GM21367 (cell line): ENCODE data around the gene ACTG2.
"Not testable (repeated sequence)": the region's sequence is repeated elsewhere in the genome, so short reads cannot be mapped to it uniquely, and the experiment has no call there.

Experiments
- ATAC-seq: cut with Tn5 transposase; IDR thresholded peaks from one replicate; pipeline ENCODE4 v1.9.1; 2021; ENCODE audit not compliant: unreplicated experiment

ACTG2 gene

DNA sequence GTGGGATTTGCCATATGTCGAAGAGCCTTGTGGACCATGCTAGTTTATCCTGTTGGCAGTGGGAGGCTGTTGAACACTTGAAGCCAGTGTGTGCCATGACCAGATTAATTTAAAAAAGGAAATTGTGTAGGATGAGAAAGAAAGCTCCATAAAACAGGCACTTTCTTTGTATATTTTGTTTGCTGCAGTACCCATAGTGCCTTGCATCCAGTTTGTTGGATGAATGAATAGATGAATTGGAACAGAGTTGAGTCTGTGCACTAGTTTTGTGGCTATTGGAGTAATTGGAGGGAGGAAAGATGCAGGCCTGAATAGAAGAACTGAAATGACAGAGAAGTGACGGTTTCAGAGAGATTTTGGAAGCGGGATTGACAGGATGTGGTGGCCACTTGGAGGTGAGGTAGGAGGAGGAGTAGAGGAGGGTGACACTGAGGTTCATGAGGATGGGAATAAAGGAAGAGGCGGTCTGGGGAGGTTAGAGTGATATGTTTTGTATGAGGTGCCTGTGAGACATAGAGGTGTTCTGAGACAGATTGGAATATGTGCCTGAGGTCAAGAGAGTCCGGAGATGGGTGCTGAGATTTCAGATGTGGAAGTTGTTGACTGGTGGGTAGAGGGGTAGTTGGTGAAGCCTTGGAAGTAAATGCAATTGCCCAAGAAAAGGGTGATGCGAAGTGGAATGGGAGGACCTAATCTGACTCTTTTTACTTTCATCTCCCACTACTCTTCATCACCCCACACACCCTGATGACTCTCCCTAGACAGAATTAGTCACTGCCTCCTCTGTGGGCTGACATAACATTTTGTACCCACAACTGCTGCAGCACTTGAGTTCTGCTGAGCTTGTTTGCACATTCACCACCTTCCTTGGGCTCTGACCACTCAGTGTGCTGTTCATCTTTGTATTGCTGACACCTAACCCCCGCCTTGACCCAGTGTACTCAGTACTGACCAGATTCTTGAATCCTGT, 39.0 kb downstream of the ACTG2 start:
- no peak for ATAC-seq

DNA sequence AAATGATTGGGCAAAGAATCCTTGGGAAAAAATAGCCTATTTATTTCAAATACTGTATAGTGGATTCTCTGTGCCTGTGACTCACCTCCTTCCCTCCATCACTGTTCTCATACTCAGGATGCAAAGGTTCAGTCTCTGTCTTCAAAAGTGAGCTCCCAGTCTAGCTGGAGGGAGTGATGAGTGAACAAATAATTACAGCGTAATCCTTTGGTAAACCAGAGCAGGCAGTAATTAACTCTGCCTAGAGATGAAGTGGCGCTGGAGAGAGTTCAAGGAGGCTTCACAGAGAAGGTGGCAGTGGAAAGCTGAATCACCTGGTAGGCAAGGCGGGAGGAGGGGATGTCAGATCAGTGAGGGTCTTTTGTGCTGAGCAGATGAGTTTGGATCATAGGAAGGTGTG, 40.4 kb downstream of the ACTG2 start:
- ATAC-seq, result no peak

DNA sequence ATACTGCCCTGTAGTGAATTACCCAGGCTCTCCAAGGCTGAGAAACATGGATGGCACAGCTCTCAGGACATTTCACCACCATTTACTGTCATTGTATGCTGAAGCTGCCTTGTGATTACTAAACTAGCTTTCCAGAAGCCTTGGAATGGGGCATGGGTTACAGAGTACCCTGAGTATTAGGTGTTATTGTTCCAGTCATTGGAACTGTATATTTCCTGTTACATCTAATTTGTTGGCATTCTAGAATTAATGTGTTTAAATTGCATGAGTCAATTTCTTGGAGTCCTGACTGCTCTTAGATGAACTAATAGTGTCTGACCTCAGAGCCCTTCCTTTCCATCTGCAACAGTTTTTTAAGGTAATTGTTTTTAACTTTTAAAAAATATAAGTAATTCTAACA, 42.8 kb downstream of the ACTG2 start:
- ATAC-seq, result no peak

DNA sequence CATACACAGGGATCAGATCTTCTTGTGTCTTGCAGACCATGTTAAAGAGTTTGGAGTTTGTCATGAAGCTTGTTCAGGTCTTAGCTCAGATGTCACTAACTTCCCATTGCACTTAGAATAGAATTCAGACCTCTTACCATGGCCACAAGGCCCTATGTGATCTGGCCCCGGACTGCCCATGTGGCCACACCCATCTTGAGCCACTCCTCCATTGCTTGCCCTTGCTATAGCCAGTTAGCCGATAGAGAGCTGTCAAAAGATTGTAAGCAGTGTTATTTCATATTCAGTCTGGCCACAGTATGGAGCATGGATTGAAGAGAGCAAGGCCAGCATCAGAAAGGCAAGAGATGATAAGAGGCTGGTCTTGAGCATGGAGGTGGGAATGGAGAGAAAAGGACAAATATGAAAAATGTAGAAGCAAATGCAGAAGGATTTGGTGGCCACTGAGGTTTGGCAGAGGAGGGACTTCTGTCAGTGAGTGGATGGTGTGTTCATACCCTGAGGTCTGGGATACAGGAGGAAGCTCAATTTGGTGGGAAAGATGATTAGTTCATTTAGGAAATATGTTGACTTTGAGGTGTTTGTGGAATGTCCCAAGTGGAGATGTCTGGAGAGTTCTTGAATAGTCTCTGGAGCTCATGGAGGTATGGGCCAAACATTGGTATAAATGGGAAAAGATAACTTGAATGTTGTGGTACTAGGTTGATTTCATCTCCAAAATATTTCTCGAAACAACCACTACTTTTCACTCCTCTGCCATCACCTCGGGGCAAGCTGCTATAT, 44.5 kb downstream of the ACTG2 start:
- ATAC-seq, result no peak

DNA sequence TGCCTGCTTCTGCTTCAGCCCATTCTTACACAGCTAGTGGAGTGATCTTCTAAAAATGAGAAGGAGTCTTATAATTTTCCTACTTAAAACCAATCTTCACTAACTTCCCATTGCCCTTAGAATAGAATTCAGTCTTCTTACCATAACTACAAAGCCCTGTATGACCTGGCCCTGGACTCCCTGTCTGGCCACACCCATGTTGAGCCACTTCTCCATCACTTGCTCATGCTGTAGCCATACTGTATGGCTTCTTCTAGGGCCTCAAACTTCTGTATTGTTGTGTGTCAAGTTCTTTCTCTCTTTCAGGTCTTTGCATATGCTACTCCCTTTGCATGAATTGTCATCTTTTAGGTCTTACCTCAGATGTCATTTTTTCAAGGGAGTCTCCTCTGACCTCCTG, 45.1 kb downstream of the ACTG2 start:
- no peak for ATAC-seq

DNA sequence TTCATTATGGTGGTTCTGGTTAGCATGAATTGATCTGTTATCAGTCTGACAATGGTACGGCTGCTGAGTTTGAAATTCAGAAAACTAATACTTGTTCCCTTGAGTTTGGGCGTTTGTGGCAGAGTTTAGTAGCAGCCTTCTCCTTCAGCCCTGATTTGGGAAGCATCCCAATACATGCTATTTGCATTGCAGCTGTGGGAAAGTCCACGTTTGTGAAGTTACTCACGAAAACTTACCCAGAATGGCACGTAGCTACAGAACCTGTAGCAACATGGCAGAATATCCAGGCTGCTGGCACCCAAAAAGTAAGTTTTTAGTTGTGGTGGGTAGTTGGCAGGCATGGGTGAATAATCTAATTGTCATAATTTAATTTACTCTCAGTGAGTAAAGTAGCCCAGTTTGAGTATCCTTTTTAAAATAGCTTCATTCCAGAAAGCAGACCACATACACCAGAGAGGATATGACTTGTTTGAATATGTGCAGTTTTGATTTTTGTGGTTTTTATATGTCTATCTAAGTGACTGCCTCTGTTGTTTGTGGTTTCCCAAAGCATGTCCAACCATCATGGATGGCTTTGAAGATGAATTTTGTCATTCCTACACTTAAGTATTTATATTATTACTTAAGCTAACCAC, 46.0 kb downstream of the ACTG2 start:
- no peak for ATAC-seq

DNA sequence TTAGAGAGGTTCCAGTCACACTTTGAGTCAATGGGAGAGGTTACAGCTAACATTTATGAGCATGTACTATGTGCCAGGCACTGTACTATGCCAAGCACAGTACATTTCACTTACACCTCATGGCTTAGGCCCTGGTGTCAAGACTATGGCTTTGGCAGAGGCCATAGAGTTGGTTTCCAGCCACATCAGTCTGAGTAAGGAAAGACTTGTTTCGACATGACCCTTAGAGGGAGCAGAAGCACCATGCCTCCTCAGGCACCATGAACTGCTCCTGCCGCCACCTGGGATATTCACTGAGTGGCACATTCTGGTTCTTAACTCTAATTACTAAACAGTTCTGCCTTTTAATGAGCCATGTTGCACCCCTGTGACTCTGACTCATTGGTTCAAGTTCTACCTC, 46.6 kb downstream of the ACTG2 start:
- ATAC-seq, result no peak

DNA sequence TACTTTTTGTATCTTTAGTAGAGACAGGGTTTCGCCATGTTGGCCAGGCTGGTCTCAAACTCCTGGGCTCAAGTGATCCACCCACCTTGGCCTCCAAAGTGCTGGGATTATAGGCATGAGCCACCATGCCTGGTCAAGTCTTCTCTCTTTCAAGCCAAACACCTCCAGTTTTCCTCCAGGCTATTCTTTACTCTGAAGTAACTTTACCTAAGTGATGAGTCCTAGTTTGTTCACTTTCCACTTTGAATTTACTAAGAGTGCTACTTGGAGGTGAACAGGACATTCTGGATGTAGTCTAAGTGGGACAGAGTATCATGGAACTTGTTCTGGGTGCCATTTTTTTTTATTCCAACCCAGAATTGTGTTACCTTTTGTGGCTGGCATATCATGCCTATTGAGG, 47.3 kb downstream of the ACTG2 start:
- ATAC-seq, result not testable (repeated sequence)

DNA sequence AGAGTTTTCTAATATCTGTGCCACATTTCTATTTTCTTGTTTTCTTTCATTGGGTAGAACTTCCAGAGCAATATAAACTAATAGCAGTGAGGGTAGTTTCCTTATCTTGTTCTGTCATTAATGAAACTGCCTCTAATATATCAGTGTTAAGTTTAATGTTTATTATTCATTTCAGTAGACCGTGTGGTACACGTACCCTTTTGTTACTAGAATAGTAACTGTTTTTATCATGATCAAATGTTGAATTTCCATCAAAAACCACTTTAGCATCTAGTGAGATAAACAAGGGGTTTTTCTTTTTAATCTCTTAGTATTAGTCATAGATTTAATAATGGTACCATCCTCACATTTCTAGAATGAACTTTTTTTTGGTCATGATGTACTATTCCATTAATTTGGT, 49.9 kb downstream of the ACTG2 start:
- ATAC-seq, result no peak

DNA sequence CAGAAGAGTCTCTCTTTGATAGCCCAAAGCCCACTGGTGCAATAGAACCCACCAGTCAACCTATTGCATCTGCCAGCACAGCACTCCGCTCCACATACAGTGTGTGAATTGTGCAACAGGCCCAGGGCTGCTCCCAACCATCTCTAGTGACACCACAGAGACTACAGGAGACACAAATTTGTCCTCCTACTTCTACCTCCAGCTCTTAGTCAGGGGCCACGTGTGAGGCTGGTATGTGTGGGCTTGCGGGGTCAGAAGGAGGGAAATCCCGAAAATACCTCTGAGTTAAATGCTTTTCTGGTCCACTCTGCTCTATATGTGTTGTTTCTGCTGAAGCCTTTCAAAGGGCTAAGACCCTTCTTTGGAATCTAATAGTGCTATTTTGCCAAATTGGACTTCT, 51.9 kb downstream of the ACTG2 start:
- no peak for ATAC-seq

DNA sequence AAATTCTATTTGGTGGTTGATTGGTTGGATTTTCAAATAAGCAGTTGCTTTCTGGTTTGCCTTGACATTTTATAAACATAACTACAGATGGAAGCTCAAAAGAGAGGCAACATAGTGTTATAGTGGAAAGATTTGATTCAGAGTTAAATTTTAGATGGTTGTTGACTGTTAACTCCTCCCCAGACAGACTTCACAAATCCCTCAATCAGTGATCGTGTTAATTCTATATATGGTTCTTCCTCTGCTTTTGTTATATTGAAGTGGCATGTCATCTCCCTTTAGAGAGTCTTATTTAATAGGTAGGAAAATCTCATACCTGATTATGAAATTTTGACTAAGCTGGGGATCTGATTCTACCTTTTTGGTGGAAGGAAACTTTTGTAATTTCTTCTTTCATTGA, 53.4 kb downstream of the ACTG2 start:
- ATAC-seq, result no peak

DNA sequence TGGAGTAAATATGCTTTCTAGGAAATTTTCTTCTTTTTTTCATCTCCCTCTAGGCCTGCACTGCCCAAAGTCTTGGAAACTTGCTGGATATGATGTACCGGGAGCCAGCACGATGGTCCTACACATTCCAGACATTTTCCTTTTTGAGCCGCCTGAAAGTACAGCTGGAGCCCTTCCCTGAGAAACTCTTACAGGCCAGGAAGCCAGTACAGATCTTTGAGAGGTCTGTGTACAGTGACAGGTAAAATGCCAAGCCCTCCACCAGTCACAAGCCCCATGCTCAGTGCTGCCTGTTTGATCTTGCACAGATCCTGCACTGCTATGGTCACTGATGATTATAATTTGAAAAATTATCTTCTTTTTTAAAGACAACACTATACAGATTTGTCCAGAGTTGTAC, 53.9 kb downstream of the ACTG2 start:
- ATAC-seq, result no peak

DNA sequence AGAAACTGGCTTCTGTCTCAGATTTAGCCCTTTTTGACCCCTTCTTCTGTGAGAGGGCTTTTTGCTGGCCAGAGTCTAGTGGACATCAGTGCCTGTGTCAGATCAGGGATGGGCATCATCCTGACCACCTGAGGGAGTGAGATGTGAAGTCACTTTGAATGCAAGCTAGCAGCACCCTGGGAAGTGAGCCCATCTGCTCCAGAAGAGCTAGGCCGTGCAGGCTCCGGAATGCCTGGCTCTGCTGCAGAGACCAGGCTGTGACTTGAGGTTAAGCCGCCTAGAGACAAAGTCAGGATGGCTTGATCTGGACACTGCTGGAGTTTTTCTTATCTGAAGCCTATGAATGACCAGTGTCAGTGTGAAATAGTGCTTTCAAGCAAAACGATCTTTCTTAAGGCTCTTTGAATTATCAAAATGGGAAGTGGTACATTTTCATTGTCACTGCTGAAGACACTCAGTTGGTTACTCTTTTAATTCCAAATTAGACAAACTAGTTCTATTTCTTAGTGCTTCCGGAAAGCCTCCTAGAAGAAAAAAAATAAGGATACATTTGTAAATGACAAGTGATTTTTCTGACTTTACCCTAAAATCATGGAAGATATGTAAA, 54.7 kb downstream of the ACTG2 start:
- no peak for ATAC-seq

DNA sequence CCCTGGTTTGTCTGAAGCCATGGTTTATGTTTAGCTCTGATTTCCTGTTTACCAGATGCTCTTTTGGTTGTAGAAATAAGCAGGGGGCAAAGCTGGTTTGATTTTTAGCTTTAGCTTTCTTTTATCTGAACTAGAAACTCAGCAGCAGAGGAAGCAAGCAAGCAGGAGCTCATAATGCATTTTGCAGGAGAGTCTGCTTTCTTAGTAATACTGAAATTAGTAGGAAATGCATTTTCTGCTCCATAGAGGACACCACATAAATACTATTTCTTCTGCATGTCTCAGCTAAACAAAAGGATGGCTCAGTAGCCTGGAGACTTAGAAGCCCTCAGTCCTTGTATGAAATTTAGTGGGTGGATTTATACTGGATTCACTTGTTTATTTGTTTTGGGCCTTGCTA, 57.0 kb downstream of the ACTG2 start:
- no peak for ATAC-seq

DNA sequence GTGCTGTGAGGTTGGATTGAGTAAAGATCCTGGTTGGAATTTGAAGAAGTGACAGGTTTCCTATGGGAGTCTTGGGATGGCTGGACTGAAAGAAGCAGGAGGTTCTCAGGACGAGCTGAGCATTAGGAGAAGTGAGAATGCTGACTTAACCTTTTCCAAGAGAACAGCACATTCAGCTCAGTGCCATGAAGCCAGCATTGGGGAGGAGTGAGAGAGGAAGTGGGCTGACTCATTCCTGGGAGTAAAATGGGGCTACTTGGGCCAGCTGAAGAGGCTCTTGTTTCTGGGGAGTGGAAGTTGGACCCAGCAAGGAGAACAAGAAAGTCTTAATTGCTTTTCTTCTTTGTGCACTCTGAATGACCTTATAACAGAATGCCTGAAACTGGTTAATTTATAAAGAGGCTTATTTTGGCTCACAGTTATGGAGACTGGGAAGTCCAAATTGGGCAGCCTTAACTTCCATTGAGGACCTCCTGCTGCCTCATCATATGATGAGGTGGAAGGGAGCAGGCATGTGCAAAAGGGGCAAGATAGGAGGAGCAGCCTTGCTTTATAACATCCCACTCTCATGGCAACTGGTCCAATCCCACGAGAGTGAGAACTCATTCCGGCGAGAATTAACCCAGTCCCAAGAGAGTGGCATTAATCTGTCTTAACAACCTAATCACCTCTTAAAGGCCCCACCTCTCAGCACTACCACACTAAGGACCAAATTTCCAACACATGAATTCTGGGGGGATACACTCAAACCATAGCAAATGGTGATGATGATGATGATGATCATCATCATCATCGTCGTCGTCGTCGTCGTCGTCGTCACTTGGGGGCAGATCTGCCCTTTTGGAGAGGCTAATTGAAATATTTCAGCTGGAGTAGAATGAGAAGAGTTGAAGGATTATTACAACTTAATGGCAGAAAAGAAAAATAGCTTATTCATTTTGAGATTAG, 60.0 kb downstream of the ACTG2 start:
- ATAC-seq, result no peak

DNA sequence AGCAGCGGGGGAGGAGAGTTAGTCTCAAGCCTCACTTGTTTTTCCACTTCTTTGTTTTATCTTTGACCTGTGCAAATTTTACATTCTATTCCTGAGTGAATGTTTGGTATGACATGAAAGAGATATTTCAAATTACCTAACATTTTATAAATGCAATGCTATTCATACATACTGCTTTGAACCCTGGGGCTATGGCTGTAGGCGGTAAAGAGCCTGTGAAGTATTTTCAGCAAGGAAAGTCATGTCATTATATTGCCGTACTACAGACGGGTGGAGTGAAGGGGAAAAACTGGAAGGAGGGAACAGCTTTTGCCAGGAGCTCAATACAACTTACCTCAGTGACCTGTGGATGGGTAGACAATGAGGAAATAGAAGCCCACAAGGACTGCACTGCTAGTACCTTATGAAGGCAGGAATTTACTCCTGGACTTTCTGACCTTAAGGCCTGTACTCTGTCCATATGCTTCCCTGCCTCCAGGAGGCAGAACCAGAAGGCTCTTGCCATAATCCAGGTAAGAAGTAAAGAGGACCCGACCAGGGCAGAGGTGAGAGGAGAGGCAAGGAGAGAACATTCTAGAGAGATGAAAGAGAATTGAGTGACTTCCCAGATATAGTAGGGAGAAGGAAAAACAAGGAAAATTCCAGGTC, 63.5 kb downstream of the ACTG2 start:
- ATAC-seq, result no peak

DNA sequence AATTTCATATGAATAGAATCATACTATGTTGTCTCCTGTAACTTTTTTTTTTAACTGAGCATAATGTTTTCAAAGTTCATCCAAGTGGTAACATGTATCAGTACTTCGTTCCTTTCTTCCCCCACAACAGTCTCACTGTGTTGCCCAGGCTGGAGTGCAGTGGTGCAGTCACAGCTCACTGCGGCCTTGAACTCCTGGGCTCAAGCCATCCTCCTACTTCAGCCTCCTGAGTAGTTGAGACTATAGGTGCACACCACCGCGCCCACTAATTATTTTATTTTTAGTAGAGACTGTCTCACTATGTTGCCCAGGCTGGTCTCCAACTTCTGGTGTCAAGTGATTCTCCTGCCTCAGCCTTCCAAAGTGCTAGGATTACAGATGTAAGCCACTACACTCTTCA, 68.5 kb downstream of the ACTG2 start:
- ATAC-seq, result no peak

DNA sequence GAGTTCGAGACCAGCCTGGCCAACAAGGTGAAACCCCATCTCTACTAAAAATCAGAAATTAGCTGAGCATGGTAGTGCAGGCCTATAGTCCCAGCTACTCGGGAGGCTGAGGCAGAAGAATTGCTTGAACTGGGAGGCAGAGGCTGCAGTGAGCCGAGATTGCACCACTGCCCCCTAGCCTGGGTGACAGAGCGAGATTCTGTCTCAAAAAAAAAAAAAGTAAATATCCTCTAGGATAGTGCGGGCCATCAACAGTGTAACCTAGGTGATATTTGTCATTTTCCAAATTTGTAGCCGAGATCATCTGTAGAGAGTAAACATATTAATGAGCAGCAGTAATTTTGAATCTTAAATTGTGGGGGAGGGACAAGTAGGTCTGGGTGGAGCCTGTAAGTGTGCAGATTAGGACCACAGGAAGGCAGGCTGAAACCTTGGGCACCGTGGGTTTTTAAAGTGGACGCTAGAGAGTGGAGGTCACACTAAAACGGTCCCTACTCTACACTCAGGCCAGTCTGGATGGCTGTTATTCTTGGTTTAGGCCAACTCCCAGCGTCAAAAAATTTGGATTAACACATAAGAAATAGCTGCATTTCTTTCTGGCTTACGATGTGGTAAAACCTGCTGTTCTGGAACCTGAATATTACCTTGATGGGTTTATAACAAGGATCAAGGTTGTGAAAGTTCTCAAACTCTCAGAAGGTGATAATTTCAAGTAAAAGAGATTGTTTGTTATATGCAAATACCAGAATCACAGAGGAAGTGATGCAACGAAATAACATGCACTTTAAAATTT, 69.2 kb downstream of the ACTG2 start:
- ATAC-seq, result no peak

DNA sequence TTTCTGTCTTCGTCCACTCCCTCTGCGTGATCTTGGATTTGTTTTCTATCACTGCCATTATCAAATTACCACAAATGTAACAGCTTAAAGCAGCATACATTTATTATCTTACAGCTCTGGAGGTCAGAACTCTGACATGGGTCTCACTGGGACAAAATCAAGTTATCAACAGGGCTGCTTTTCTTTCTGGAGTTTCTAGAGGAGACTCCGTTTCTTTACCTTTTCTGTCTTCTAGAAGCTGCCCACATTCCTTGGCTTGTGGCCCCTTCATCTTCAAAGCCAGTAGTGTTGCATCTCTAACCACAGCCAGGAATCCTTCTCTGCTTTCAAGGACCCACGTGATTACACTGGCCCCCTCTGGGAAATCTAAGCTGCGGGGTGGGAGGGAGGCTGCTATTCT, 70.0 kb downstream of the ACTG2 start:
- no peak for ATAC-seq
